Measurements from ENCODE around the gene ABHD16B.

The ABHD16B gene

DNA sequence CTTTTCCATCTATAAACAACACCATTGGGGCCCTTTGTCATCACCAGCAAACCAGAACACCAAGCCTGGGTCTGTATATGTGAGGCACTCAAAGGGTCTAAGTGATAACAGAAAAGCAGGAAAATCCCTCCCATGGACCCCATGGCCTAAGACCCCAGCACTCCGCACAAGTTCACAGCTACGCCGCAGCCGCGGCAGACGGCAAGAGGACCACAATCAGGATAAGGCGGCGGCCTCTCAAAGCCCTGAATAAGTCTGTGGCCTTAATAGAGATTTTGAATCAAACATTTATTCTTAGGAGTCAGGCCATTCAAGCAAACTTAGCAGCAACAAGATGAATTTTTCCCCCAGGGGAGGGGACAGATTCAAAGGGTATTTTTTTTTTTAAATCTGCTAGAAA is 33.2 kb upstream of the ABHD16B start:
- Histone ChIP-seq H3F3A (ENCODE audit: insufficient read depth, low read length) (no peaks in the 10 kb centered on the region), H4K20me1 (ENCODE audit: insufficient read depth, low read length) (no peaks in the 10 kb centered on the region), H3K9me3 (ENCODE audit: low read length) (no peaks in the 10 kb centered on the region), H3K79me2 (ENCODE audit: insufficient read depth, low read length) (no peaks in the 10 kb centered on the region), H3K27ac (ENCODE audit: low read depth, low read length, poor library complexity, severe bottlenecking) (no peak overlapping the region), H3K36me3 (ENCODE audit: insufficient read depth, low read length) (no peaks in the 10 kb centered on the region), H3K4me3 (ENCODE audit: low read depth, low read length, poor library complexity, severe bottlenecking) (no peak overlapping the region), H3K4me1 (ENCODE audit: insufficient read depth, low read length, severe bottlenecking) (peaks cover 5% of the 10 kb centered on the region), H3K9me2 (ENCODE audit: low read depth, low read length) (no peaks in the 10 kb centered on the region), H3K9ac (ENCODE audit: low read length) (no peak overlapping the region), H3K4me2 (ENCODE audit: low read length) (no peak overlapping the region), H3K27me3 (ENCODE audit: insufficient read depth, low read length) (peaks cover 12% of the 10 kb centered on the region), H2AFZ (ENCODE audit: low read length) (no peak overlapping the region)
- TF ChIP-seq, protein P1, sequence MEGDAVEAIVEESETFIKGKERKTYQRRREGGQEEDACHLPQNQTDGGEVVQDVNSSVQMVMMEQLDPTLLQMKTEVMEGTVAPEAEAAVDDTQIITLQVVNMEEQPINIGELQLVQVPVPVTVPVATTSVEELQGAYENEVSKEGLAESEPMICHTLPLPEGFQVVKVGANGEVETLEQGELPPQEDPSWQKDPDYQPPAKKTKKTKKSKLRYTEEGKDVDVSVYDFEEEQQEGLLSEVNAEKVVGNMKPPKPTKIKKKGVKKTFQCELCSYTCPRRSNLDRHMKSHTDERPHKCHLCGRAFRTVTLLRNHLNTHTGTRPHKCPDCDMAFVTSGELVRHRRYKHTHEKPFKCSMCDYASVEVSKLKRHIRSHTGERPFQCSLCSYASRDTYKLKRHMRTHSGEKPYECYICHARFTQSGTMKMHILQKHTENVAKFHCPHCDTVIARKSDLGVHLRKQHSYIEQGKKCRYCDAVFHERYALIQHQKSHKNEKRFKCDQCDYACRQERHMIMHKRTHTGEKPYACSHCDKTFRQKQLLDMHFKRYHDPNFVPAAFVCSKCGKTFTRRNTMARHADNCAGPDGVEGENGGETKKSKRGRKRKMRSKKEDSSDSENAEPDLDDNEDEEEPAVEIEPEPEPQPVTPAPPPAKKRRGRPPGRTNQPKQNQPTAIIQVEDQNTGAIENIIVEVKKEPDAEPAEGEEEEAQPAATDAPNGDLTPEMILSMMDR (IDR thresholded peaks at IDR 0.05; ENCODE audit: low read length), result no peak
- TF ChIP-seq EZH2 (IDR thresholded peaks at IDR 0.05; ENCODE audit: borderline replicate concordance, low read length), result no peak

DNA sequence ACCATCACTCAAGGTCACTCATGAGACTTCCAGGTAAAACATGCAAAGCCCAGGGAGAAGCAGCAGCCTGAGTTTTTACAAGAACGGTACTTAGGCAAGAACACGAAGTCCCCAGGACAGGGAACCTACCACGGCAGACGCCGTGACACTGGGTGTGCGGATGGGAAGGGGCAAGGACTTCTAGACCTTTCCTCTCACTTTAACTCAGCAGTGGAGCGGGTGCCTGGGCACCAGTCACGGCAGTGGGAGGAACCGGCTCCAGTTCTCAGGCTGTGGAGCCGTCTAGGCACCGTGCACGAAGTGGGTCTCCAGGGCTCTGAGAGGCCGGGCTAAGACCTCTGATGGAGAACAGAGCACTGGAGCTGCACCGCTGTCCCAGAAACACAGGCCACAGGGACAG is 32.8 kb upstream of the ABHD16B start:
- Histone ChIP-seq H3K9me2 (ENCODE audit: low read depth, low read length) (no peaks in the 10 kb centered on the region), H4K20me1 (ENCODE audit: insufficient read depth, low read length) (no peaks in the 10 kb centered on the region), H3K27ac (ENCODE audit: low read depth, low read length, poor library complexity, severe bottlenecking) (no peak overlapping the region), H3K9me3 (ENCODE audit: low read length) (no peaks in the 10 kb centered on the region), H3K36me3 (ENCODE audit: insufficient read depth, low read length) (no peaks in the 10 kb centered on the region), H3K27me3 (ENCODE audit: insufficient read depth, low read length) (peaks cover 12% of the 10 kb centered on the region), H3K4me3 (ENCODE audit: low read depth, low read length, poor library complexity, severe bottlenecking) (no peak overlapping the region), H3K4me2 (ENCODE audit: low read length) (no peak overlapping the region), H2AFZ (ENCODE audit: low read length) (no peak overlapping the region), H3K4me1 (ENCODE audit: insufficient read depth, low read length, severe bottlenecking) (peaks cover 5% of the 10 kb centered on the region), H3K9ac (ENCODE audit: low read length) (no peak overlapping the region), H3F3A (ENCODE audit: insufficient read depth, low read length) (no peaks in the 10 kb centered on the region), H3K79me2 (ENCODE audit: insufficient read depth, low read length) (no peaks in the 10 kb centered on the region)
- TF ChIP-seq, protein P1 (IDR thresholded peaks at IDR 0.05; ENCODE audit: low read length), result no peak
- no peak for TF ChIP-seq EZH2 (IDR thresholded peaks at IDR 0.05; ENCODE audit: borderline replicate concordance, low read length)

DNA sequence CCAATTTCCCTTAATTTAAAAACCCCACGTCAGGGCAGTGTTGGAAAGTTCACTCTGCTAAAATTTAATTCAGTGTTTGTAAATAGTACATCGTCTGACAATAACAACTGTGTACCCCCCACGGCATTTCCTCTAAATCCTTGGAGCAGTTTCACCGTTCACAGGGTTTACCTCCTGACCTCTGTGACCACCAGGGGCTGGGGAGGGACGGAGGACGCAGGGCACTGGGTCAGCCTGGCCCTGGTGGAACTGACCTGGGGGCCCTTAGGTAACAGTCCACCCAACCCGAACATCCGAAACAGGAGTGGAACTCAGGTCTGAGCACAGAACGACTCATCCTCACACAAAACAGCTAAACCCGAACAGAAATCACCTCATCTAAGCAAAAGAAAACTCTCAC is 32.3 kb upstream of the ABHD16B start:
- Histone ChIP-seq H3K4me3 (ENCODE audit: low read depth, low read length, poor library complexity, severe bottlenecking) (no peak overlapping the region), H4K20me1 (ENCODE audit: insufficient read depth, low read length) (no peaks in the 10 kb centered on the region), H3K9me3 (ENCODE audit: low read length) (no peaks in the 10 kb centered on the region), H3K79me2 (ENCODE audit: insufficient read depth, low read length) (no peaks in the 10 kb centered on the region), H3K27ac (ENCODE audit: low read depth, low read length, poor library complexity, severe bottlenecking) (no peak overlapping the region), H3K36me3 (ENCODE audit: insufficient read depth, low read length) (no peaks in the 10 kb centered on the region), H3K9me2 (ENCODE audit: low read depth, low read length) (no peaks in the 10 kb centered on the region), H3K4me2 (ENCODE audit: low read length) (no peak overlapping the region), H3F3A (ENCODE audit: insufficient read depth, low read length) (no peaks in the 10 kb centered on the region), H3K4me1 (ENCODE audit: insufficient read depth, low read length, severe bottlenecking) (peaks cover 5% of the 10 kb centered on the region), H3K9ac (ENCODE audit: low read length) (no peak overlapping the region), H2AFZ (ENCODE audit: low read length) (no peak overlapping the region), H3K27me3 (ENCODE audit: insufficient read depth, low read length) (peaks cover 12% of the 10 kb centered on the region)
- TF ChIP-seq, protein P1 (IDR thresholded peaks at IDR 0.05; ENCODE audit: low read length), result no peak
- TF ChIP-seq EZH2 (IDR thresholded peaks at IDR 0.05; ENCODE audit: borderline replicate concordance, low read length), result no peak
